Subcutaneous adipose tissue (tissue), 4 donors: Measurements from ENCODE around the gene FAM186B. TPM values are rescaled to one million over a fixed set of nuclear protein-coding genes. Genes with fewer than 3 reads are reported as not detected.

Source experiments
- CTCF ChIP-seq: fragments of 450-650 bp; IDR thresholded peaks from one replicate; pipeline ENCODE4 v1.5.1; 2016; ENCODE audit warnings: low read depth, mild to moderate bottlenecking, control low read depth, antibody characterized with exemption, moderate library complexity
- total RNA-seq, 4 donors: library from RNA; depleted of rRNA; stranded (reverse); fragments of >200 nt; gene quantifications; one replicate each; pipeline ENCODE4 v1.1.0, GENCODE V29; 2016

The FAM186B gene
- total RNA-seq, 4 donors from 2014 or later: 0.17 to 0.66 (median 0.53) TPM

- TF ChIP-seq CTCF: no peak
Measured at GRCh38 chr12:49554266-49554665, 51.2 kb downstream of the FAM186B start.

GRCh38 chr12:49553512-49554088 is 51.8 kb downstream of the FAM186B start:
- TF ChIP-seq CTCF: no peak

- no peak for TF ChIP-seq CTCF
Measured at GRCh38 chr12:49552899-49553298, 52.5 kb downstream of the FAM186B start.

GRCh38 chr12:49552425-49552824 is 53.0 kb downstream of the FAM186B start:
- TF ChIP-seq CTCF: no peak

- no peak for TF ChIP-seq CTCF
Measured at GRCh38 chr12:49552014-49552413, 53.4 kb downstream of the FAM186B start.

- no peak for TF ChIP-seq CTCF
Measured at GRCh38 chr12:49550693-49551252, 54.7 kb downstream of the FAM186B start.

GRCh38 chr12:49549735-49550692 is 55.4 kb downstream of the FAM186B start:
- TF ChIP-seq CTCF: no peak
